ENCODE results near the gene EXOC3L1.

The EXOC3L1 gene

GRCh38 chr16:67213197-67214019 lies 23.5 kb upstream of the EXOC3L1 start:
- no peak for DNase-seq

- no peak for DNase-seq
Measured at GRCh38 chr16:67212766-67213165, 22.8 kb upstream of the EXOC3L1 start.

- no peak for DNase-seq
Measured at GRCh38 chr16:67211674-67212073, 21.7 kb upstream of the EXOC3L1 start.

GRCh38 chr16:67210069-67210937 lies 20.4 kb upstream of the EXOC3L1 start:
- DNase-seq, result no peak

DNA sequence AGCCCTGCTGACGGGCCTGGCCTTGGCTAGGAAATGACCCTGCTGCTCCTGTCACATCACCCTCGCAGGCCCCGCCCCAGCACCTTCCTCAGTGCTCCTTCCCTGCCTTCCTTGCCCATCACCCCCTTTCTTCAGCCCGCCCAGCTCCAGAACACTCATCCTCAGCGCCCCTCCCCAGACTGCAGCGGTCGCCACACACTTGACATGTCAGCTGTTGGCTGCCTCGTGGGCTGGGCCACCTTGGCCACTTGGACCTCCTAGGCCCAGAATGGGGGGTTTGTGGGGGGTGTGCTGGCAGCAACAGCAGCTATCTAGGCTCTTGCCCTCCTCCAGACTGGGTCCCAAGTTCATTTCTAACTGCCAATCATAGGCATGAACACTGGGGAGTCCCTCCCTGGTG lies 19.6 kb upstream of the EXOC3L1 start:
- DNase-seq, result no peak

DNA sequence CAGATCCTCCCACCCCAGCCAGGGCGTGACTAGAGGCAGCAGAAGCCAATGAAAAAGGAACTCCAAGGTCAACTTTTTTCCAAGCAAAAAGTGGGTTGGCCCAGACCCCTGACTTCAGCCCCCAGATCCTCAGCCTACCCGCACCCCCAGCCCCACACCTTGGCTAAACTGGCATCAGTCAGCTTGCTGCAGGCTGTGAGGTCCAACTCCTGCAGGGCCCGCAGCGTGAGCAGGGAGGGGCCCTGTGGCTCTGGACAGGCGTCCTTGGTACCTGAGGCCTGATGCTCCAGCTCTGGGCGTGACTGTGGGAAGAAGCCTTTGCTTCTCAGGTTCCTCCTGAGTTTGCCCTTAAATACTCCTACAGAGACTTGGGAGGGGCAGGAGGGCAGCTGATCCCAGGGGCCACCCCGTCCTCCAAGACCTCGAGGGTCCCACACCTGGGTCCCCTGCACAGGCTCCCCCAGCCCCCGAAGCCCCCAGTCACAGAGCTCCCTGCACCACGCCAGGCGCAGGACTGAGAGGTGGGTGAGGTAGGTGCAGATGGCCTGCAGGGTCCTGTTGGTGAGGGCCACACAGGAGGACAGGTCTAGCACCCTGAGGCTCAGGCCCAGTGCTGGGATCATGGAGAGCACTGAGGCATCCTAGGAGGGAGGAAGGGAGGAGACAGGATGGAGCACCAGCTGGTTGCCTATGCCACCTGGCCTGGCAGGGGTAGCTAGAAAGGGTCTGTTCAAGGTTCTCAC lies 18.4 kb upstream of the EXOC3L1 start:
- DNase-seq, result no peak

- no peak for DNase-seq
Measured at GRCh38 chr16:67207249-67208091, 17.5 kb upstream of the EXOC3L1 start.

DNA sequence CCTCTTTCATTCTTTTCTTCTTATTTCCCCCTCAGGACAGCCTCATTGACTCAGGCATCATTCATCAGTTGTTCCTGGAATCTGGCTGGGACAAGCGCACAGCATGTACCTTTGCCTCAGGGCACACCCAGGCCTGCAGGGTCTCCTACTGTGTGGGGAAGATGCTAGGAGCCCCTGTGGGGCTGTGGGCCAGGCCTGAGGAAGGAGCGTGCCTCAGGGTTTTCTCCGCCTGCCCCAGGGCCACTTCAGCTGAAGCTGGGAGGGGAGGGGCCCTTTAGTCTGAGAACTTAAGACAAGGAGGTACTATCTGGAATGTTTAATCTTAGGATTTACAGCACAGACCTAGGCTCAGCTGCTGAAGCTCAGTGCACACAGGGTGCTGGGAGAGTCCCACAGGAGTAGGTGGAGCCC lies 16.9 kb upstream of the EXOC3L1 start:
- DNase-seq, result no peak

GRCh38 chr16:67206129-67206837 lies 16.3 kb upstream of the EXOC3L1 start:
- DNase-seq, result no peak

DNA sequence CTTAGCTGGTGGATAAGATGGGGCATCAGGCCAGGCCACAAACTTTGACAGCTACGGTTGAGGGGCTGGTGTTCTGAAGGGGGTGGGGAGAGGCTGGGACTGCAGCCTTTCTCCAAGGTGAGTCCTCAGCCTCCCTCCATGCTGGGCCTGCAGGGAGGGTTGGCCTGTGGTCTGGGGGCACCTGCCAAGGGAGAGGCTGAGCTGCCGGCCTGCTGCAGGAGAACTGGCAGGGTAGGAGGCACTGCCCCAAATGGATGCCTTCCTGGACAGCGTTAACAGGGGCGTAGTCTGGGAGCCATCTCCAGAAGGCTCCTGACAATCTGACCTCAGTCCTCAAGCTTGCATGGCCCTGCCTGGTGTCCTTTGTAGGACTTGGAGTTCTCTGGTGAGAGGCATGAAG lies 14.1 kb upstream of the EXOC3L1 start:
- no peak for DNase-seq

- no peak for DNase-seq
Measured at GRCh38 chr16:67202956-67203493, 13.1 kb upstream of the EXOC3L1 start.

DNA sequence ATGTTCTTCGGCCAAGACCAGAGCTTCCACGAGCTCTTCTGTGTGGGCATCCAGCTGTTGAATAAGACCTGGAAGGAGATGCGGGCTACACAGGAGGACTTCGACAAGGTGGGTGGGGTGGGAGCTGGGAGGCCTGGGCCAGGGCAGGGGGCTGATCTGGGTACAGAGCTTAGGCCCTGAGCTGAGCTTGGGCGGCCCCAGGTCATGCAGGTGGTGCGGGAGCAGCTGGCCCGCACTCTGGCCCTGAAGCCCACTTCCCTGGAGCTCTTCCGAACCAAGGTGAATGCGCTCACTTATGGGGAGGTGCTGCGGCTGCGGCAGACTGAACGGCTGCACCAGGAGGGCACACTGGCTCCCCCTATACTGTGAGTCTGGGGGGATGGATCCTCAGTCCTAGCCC lies 12.5 kb upstream of the EXOC3L1 start:
- DNase-seq, result no peak

DNA sequence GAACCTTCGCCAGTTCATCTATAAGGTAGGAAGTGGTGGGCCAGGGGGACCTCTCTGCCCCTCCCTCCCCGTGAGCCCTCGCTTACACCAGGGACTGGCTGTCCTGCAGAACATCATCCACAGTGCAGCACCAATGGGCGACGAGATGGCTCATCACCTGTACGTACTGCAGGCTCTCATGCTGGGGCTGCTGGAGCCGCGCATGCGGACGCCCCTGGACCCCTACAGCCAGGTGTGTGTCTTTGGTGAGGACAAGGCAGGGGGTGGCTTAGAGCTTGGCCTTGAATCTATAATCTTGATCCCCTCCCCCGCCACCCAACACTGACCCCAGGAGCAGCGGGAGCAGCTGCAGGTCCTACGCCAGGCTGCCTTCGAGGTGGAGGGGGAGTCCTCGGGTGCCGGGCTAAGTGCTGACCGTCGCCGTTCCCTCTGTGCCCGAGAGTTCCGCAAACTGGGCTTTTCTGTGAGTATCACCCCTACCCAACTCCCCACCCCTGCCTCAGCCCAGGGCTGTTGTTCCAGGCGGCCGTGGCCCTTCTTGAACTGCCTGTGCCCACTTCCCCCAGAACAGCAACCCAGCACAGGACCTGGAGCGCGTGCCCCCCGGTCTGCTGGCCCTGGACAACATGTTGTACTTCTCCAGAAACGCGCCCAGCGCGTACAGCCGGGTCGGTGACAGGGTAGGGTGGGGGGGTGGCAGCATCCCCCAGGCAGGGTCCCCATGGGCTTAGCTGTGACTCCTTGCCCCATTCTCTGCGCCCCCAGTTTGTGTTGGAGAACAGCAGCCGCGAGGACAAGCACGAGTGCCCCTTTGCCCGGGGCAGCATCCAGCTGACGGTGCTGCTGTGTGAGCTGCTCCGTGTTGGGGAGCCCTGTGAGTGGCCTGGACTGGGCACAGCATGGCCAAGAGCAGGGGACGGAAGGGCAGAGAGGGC lies 11.7 kb upstream of the EXOC3L1 start:
- DNase-seq, result no peak

- no peak for DNase-seq
Measured at GRCh38 chr16:67200491-67200890, 10.6 kb upstream of the EXOC3L1 start.

DNA sequence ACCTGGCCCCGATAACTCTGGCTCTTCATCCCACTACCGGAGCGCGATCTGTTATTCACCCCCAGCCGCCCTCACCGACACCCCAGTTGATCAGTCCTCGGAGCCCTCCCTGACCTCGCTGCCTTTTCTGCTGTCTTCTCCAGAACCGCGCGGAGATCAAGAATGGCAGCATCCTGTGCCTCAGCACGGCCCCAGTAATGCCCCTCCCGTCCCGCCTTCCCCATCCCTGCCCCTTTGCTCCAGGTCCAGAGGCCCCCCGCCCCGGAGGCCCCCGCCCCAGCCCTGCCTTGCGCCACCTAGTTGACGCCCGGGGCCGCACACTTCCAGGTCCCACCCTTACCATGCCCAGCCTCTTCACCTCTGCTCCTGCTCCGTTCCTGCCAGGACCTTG lies 9.9 kb upstream of the EXOC3L1 start:
- DNase-seq, result no peak

DNA sequence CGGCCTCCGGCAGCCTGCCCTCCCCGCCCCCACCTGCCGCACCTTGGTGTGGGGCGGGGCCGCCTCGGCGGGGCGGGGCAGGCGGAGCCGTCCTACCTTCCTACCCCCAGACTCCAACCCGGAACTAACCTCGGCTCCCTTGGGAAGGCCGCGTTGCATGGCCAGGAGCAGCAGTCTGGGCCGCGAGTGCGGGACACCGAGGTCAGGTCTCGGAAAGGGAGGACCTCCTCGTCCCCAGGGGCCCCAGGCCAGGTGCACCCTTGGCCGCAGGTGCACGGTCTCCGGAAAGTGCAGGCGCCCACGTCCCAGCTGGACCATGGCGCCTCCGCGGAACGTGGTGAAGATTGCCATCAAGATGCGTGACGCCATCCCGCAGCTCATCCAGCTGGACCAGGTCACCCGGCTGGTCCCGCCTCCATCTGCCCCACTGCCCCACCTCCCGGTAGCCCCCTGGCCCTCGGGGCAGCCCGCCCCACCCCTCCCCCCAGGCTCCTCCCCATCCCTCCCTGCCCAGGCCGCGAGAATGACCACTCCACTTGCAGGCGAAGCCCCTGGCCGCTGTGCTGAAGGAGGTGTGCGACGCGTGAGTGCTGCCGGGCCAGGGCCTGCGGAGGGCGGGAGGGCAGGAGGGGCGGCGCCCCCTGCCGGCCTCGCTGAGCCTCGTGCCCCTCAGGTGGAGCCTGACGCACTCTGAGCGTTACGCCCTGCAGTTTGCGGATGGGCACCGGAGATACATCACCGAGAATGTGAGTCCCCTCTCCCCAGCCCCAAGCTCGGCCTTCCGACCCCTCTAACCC lies 9.3 kb upstream of the EXOC3L1 start, which contains the start of gene ELMO3:
Gene ELMO3 (plus strand): TSS at position 121 of the 797 bp plus-strand sequence. CDS start 196 bp downstream, at position 317.
- no peak for DNase-seq

GRCh38 chr16:67198238-67198734 lies 8.3 kb upstream of the EXOC3L1 start:
- no peak for DNase-seq

GRCh38 chr16:67197704-67198103 lies 7.8 kb upstream of the EXOC3L1 start:
- DNase-seq, result no peak

DNA sequence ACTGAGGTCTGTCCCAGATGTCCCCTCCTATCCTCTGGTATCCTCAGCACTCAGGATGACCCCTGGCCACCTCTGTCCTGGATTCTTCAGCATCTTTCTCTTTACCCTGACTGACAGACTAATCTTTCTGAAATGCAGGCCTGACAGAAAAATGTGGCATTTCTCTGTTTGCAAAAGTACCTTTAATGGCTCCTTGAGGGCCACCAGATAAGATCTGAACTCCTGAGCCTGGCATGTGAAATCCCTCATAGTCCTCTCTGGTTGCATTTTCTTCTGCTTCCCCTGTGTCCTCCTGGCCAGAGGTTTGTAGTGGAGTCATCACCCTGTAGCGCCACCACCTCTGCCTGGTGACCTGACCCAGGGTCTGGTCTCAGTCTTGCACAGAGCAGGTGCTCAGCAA lies 6.9 kb upstream of the EXOC3L1 start:
- DNase-seq, result no peak
